HEK293T (cell line): ENCODE measurements around the gene CNNM3.

Experiments used
- CTCF ChIA-PET: fragments of 350-600 bp; formaldehyde crosslinking; extraction: SDS; loops from one replicate; lab custom pipeline; 2021; ENCODE audit warnings: antibody characterized with exemption, inconsistent platforms; lab: Yijun Ruan, JAX
- POLR2A ChIA-PET: fragments of 350-600 bp; formaldehyde crosslinking; extraction: SDS; loops from one replicate; lab custom pipeline; 2020; ENCODE audit warnings: antibody characterized with exemption, inconsistent platforms; lab: Yijun Ruan, JAX
- DNase-seq: peaks from one replicate; pipeline ENCODE4 v3.0.0; 2012; ENCODE audit warnings: mixed read lengths; ENCODE audit errors: extremely low spot score
- ARNT ChIP-seq: fragments of 450-650 bp; IDR thresholded peaks from 2 replicates; pipeline ENCODE4 v1.6.1; 2017; ENCODE audit warnings: mild to moderate bottlenecking
- BHLHE40 ChIP-seq: fragments of 450-650 bp; IDR thresholded peaks from 2 replicates; pipeline ENCODE4 v1.6.1; 2016; ENCODE audit warnings: mild to moderate bottlenecking, moderate library complexity, borderline replicate concordance
- CTBP1 ChIP-seq: fragments of 450-650 bp; IDR thresholded peaks from 2 replicates; pipeline ENCODE4 v1.6.1; 2016; ENCODE audit warnings: borderline replicate concordance
- ELF4 ChIP-seq: fragments of 450-650 bp; IDR thresholded peaks from 2 replicates; pipeline ENCODE4 v1.6.1; 2017; ENCODE audit warnings: antibody characterized with exemption
- FOXA1 ChIP-seq: fragments of 450-650 bp; IDR thresholded peaks from 2 replicates; pipeline ENCODE4 v1.6.1; 2016; ENCODE audit warnings: mild to moderate bottlenecking
- FOXK2 ChIP-seq: fragments of 450-650 bp; IDR thresholded peaks from 2 replicates; pipeline ENCODE4 v1.6.1; 2016; ENCODE audit warnings: mild to moderate bottlenecking
- FOXM1 ChIP-seq: fragments of 450-650 bp; IDR thresholded peaks from 2 replicates; pipeline ENCODE4 v1.6.1; 2017; ENCODE audit warnings: mild to moderate bottlenecking, borderline replicate concordance
- HDGF ChIP-seq: fragments of 450-650 bp; IDR thresholded peaks from 2 replicates; pipeline ENCODE4 v1.6.1; 2017; ENCODE audit warnings: antibody characterized with exemption, borderline replicate concordance
- L3MBTL2 ChIP-seq: fragments of 450-650 bp; conservative IDR thresholded peaks from 2 replicates; pipeline ENCODE4 v1.6.1; 2016; ENCODE audit warnings: mild to moderate bottlenecking
- LEF1 ChIP-seq: fragments of 450-650 bp; IDR thresholded peaks from 2 replicates; pipeline ENCODE4 v1.6.1; 2017; ENCODE audit warnings: mild to moderate bottlenecking, borderline replicate concordance
- NFRKB ChIP-seq: fragments of 450-650 bp; IDR thresholded peaks from 2 replicates; pipeline ENCODE4 v1.6.1; 2016; ENCODE audit warnings: mild to moderate bottlenecking, moderate library complexity
- SP1 ChIP-seq: fragments of 450-650 bp; IDR thresholded peaks from 2 replicates; pipeline ENCODE4 v1.6.1; 2017
- SUZ12 ChIP-seq: fragments of 450-650 bp; IDR thresholded peaks from 2 replicates; pipeline ENCODE4 v1.6.1; 2016; ENCODE audit warnings: mild to moderate bottlenecking
- TARDBP ChIP-seq: fragments of 450-650 bp; IDR thresholded peaks from 2 replicates; pipeline ENCODE4 v1.6.1; 2016
- ZNF384 ChIP-seq: fragments of 450-650 bp; IDR thresholded peaks from 2 replicates; pipeline ENCODE4 v1.6.1; 2016
- TF ChIP-seq, protein P1 (sequence below): fragments of 450-650 bp; IDR thresholded peaks from 2 replicates; pipeline ENCODE4 v1.6.1; 2016

The CNNM3 gene

DNA sequence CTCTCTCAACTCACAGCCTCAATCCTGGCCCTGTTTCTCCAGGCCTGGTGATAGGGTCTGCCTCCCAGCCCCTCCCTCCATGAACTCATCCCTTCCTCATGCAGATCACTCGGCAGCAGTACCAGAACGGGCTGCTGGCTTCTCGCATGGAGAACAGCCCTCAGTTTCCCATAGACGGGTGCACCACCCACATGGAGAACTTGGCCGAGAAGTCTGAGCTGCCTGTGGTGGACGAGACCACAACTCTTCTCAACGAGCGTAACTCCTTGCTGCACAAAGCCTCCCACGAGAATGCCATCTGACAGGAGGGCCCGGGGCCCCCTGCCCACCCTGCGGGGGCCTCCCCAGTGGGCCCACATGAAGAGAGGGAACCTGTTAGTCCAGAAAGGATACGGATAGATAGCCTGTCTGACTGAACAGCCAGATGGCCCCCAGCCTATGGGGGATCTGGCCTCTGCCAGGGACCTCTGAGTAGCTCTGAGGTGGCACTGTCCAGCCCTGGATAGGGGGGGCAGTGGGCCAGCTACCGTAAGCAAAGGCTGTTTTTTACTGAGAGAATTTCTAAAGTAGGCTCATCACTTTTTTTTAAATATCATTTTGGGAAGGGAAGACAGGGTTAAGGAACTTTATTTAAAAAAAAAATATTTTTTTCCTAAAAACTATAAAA lies 6.7 kb upstream of the CNNM3 start:
- no peak for TF ChIP-seq ELF4
- no peak for TF ChIP-seq HDGF
- no peak for TF ChIP-seq TARDBP
- no peak for TF ChIP-seq FOXM1
- TF ChIP-seq SUZ12, result no peak
- TF ChIP-seq CTBP1, result no peak
- TF ChIP-seq L3MBTL2, result no peak
- TF ChIP-seq LEF1, result no peak
- no peak for TF ChIP-seq FOXK2
- TF ChIP-seq FOXA1, result no peak
- CTCF ChIA-PET, result interaction anchor here (0.6 kb wide), 1 partner anchor 32 kb away, joined by 3 read pairs; no protein-coding TSS in a partner anchor
- DNase-seq, result no peak
- POLR2A ChIA-PET, result interaction anchor here (0.6 to 1.4 kb wide), 2 partner anchors 30 to 48 kb away, joined by 3 to 4 read pairs; no protein-coding TSS in a partner anchor

DNA sequence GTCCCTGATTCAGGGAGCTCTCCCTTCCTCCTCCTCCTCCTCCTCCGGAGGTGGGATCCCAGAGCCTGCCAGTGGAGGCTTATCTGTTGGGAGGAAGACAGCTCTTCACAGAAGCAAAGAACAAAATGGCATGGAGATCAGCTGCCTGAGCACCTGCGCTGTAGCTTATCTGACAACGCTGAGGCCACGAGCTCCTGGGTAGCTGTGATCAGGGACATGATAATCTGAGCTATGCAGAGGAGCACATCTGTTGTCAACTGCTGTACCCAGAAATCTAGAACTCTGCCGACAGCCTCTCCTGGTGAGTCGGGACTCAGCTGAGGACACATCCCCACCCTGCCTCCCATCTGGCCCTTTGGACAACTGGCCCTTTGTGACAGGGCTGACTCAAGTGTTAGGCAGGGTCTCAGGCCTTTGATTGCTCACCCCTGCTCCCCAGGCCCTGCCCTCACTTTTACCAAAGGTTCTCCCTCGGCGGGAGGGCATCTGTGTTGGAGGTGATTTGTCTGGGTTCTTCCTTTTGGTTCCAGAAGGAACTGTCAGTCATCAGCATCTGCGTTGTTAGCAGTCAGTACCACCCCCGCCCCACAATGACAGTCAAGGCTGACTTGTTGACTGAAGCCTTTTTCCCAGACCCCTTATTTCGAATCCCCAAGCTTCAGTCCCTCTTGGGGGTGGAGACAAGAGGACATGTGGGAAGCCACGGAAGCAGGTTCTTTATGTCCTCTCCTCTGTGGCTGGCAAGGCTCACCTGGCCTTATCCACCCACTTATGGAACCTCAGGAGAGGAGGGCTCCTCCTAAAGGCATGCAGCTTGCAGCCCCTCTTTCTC lies 5.9 kb upstream of the CNNM3 start:
- TF ChIP-seq LEF1, result no peak
- no peak for TF ChIP-seq ARNT
- TF ChIP-seq FOXK2, result no peak
- no peak for TF ChIP-seq BHLHE40
- no peak for TF ChIP-seq ZNF384
- TF ChIP-seq TARDBP, result no peak
- no peak for TF ChIP-seq SUZ12
- POLR2A ChIA-PET, result interaction anchor here (0.6 to 1.4 kb wide), 2 partner anchors 31 to 48 kb away, joined by 3 to 4 read pairs; no protein-coding TSS in a partner anchor
- DNase-seq, result no peak
- CTCF ChIA-PET, result interaction anchor here (0.6 kb wide), 1 partner anchor 33 kb away, joined by 3 read pairs; no protein-coding TSS in a partner anchor

DNA sequence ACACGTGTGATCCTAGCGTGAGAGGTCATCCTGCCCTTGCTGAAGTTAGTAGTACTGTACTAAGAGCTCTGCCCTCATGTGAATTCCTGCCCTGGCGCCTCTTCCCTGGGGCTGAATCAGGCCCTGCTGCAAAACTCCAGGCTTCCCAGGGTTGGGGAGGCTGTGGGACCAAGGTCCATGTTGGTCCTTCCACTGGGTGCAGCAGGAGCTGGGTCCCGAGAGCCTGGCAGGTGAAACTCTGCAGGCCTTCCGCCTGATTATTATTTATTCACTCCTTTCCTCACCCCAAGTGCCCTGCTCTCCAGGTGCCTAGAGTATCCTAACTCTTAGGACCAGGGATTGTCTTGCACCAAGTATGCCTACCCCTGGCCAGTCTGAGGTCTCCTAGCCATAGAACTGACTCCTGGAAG lies 5.3 kb upstream of the CNNM3 start:
- DNase-seq, result no peak
- CTCF ChIA-PET, result no interaction called here
- TF ChIP-seq ELF4, result no peak
- no peak for TF ChIP-seq SUZ12
- no peak for TF ChIP-seq FOXK2
- no peak for TF ChIP-seq L3MBTL2
- TF ChIP-seq HDGF, result no peak
- TF ChIP-seq, protein P1, sequence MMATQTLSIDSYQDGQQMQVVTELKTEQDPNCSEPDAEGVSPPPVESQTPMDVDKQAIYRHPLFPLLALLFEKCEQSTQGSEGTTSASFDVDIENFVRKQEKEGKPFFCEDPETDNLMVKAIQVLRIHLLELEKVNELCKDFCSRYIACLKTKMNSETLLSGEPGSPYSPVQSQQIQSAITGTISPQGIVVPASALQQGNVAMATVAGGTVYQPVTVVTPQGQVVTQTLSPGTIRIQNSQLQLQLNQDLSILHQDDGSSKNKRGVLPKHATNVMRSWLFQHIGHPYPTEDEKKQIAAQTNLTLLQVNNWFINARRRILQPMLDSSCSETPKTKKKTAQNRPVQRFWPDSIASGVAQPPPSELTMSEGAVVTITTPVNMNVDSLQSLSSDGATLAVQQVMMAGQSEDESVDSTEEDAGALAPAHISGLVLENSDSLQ, result no peak
- POLR2A ChIA-PET, result no interaction called here

DNA sequence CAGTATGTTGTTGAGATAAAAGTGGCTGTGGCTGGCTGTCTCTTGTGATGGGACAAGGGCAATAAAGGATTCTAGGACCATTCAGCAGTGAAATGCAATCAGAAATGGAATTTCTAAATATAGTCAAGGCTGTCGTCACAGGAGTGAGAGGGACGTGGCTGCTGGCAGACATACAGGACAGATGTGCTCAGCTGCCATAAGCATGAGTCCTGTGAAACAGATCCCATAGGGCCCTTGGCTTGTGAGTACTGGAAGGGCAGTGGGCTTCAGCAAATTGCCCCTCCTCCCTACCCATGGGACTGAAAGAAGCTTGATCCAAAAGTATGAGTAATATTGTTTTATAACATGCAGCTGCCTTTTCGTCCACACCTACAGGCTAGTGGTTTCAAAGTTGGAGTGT lies 4.2 kb upstream of the CNNM3 start:
- no peak for DNase-seq
- TF ChIP-seq ARNT, result no peak
- TF ChIP-seq, protein P1, result no peak
- no peak for TF ChIP-seq TARDBP
- TF ChIP-seq HDGF, result no peak
- TF ChIP-seq BHLHE40, result no peak
- no peak for TF ChIP-seq LEF1
- TF ChIP-seq ZNF384, result no peak
- TF ChIP-seq FOXA1, result no peak
- no peak for TF ChIP-seq NFRKB
- TF ChIP-seq SUZ12, result no peak
- POLR2A ChIA-PET, result no interaction called here
- CTCF ChIA-PET, result no interaction called here

DNA sequence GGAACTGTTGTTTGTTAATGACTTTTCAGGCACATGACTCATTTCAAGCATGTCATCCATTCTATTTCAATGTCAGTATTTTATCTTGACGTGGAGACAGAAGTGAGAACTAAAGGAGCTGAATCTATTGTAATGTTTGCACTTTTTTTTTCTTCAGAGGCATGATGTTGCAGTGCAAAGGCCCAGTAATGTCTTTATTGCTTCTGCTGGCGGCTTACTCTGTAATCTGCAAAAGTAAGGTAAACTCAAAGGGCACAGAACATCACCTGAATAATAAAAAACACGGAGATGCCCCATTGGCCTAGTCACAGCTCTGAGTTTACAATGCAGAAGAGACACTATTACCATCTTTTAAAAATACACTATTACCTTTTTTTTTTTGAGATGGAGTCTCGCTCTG lies 2.4 kb upstream of the CNNM3 start:
- CTCF ChIA-PET, result interaction anchor here (0.6 to 1.0 kb wide), 2 partner anchors 13 to 28 kb away, joined by 4 to 5 read pairs; no protein-coding TSS in a partner anchor
- POLR2A ChIA-PET, result interaction anchor here (1.2 kb wide), 2 partner anchors 44 to 53 kb away, joined by 3 read pairs; partner anchors contain the start of genes ANKRD39 and CNNM4
- no peak for DNase-seq
- TF ChIP-seq FOXM1 (no peak), SP1 (no peak), LEF1 (no peak), BHLHE40 (no peak), CTBP1 (no peak), FOXK2 (no peak), HDGF (no peak), NFRKB (no peak), SUZ12 (no peak), L3MBTL2 (no peak), ELF4 (no peak), ARNT (no peak), FOXA1 (no peak), TARDBP (no peak), ZNF384 (no peak)
- TF ChIP-seq, protein P1, result no peak
